Astrocyte (in vitro differentiated cells and primary cell): ENCODE data around the gene PPIF.

ENCODE experiments used
- EZH2 ChIP-seq: IDR thresholded peaks from 2 replicates; pipeline ENCODE4 v1.6.1; 2012; ENCODE audit warnings: mild to moderate bottlenecking, low read length, inconsistent platforms; ENCODE audit not compliant: insufficient read depth
- TF ChIP-seq, protein P1 (sequence below): IDR thresholded peaks from 2 replicates; pipeline ENCODE4 v1.5.1; 2011; ENCODE audit warnings: low read depth, mild to moderate bottlenecking, inconsistent platforms, low read length, moderate library complexity; ENCODE audit not compliant: insufficient read depth

DNA sequence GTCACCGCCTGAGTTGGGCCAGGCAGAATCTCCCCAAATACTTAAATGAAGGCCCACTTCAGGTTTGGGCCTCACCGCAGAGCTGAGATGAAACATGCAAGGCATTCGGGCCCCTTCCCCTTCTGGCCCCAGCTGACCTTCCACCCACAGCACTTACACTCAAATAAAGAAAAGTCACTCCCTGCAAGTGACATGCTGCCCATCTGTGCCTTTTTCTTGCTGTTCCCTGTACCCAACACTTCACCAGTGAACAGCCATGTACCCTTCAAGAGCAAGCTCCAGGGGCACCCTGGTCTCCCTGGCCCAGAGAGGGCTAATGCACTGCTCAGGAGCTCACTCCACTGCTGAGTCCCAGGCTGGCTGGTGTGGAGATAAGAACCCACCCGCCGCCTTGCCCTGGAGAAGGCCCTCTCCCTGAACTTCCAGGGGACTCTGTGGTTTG lies 57.4 kb downstream of the PPIF start:
- TF ChIP-seq, protein P1, sequence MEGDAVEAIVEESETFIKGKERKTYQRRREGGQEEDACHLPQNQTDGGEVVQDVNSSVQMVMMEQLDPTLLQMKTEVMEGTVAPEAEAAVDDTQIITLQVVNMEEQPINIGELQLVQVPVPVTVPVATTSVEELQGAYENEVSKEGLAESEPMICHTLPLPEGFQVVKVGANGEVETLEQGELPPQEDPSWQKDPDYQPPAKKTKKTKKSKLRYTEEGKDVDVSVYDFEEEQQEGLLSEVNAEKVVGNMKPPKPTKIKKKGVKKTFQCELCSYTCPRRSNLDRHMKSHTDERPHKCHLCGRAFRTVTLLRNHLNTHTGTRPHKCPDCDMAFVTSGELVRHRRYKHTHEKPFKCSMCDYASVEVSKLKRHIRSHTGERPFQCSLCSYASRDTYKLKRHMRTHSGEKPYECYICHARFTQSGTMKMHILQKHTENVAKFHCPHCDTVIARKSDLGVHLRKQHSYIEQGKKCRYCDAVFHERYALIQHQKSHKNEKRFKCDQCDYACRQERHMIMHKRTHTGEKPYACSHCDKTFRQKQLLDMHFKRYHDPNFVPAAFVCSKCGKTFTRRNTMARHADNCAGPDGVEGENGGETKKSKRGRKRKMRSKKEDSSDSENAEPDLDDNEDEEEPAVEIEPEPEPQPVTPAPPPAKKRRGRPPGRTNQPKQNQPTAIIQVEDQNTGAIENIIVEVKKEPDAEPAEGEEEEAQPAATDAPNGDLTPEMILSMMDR: no peak
- TF ChIP-seq EZH2: no peak
